ENCODE results near the gene GPR27. TPM values are rescaled to one million over a fixed set of nuclear protein-coding genes. Genes with fewer than 3 reads are reported as not detected.

Gene GPR27
- total and polyA plus RNA-seq, 10 of the 15 experiments (the other 5 are each of a cell fraction or from before 2014, with no cell fraction given): not detected

DNA sequence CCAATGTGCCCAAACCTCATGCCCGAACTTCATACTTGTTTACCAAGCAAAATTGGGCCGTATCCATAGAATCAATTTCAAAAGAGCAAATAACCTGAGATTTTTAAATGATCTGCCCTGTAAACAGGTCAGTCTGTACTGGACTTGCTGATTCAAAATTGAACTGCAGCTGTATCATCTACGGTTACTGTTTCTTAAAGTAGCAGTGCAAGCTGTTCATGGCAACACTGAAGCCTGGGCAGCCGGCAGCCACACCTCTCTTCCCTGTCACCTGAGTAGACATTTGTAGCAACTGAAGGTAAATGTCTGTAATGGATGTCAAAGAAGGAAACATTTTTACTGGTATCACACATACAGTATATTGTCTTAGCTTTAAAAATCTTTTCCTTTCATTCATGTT lies 39.1 kb upstream of the GPR27 start:
- H4K20me1 ChIP-seq (ENCODE audit: control insufficient read depth, insufficient read depth): no peaks in the 10 kb centered on the region

More for the DNA sequence above, 39.1 kb upstream of the GPR27 start:
- Histone ChIP-seq H3K9ac (ENCODE audit: control insufficient read depth, insufficient read depth, low read length) (no peak overlapping the region), H3K4me2 (ENCODE audit: control insufficient read depth, insufficient read depth) (no peak overlapping the region), H3K9me3 (replicated peaks; ENCODE audit: control insufficient read depth, insufficient read depth, low read length) (no peaks in the 10 kb centered on the region), H3K27ac (ENCODE audit: control insufficient read depth, insufficient read depth) (no peak overlapping the region), H3K27me3 (replicated peaks in 1 of 2; ENCODE audit: control insufficient read depth in 2 of 2, insufficient read depth in 2 of 2, low read length in 1 of 2) (0 out of 4 replicates have a peak, but pooled peaks cover 0 to 3% of the 10 kb centered on the region in 2 experiments), H2AFZ (ENCODE audit: control insufficient read depth, low read depth, low read length) (no peak overlapping the region), H3K4me3 (no peak overlapping the region), H3K79me2 (ENCODE audit: control insufficient read depth, insufficient read depth, low read length) (no peaks in the 10 kb centered on the region), H3K36me3 (ENCODE audit: control insufficient read depth in 2 of 2, insufficient read depth in 2 of 2, low read length in 1 of 2) (no peaks in the 10 kb centered on the region), H3K4me1 (ENCODE audit: control insufficient read depth, insufficient read depth, low read length) (no peaks in the 10 kb centered on the region)
- RAD21 ChIA-PET (ENCODE audit: unreplicated experiment): no interaction called here
- CTCF ChIA-PET: interaction anchor here (1.7 kb wide), 1 partner anchor 15 kb away, joined by 6 read pairs; no protein-coding TSS in a partner anchor
- POLR2A ChIA-PET: no interaction called here
- intact Hi-C loops (cut with micrococcal nuclease; ENCODE audit: unreplicated experiment): loop anchor here (5.0 to 10.0 kb wide), 2 partner anchors 143 to 550 kb away; no protein-coding TSS in a partner anchor
- in situ Hi-C loops (cut with MboI): no loop called here
- WGBS (ENCODE audit: insufficient coverage, insufficient replicate concordance, low lambda C conversion rate, missing lambda C conversion rate): 63% methylated on average over 4 of the region's 4 CpGs
- ATAC-seq (no peak), FAIRE-seq (no peak), DNase-seq (ENCODE audit: low read depth, low spot score) (no peak)
- SMC1A ChIA-PET (ENCODE audit: uncharacterized antibody, unreplicated experiment): no interaction called here
- BruUV-seq (replicated peaks): no TSS peak
- TF ChIP-seq KDM1A (IDR thresholded peaks at IDR 0.05; ENCODE audit: borderline replicate concordance) (no peak), NFYA (IDR thresholded peaks at IDR 0.05; ENCODE audit: borderline replicate concordance, low read depth, low read length) (no peak), YBX1 (IDR thresholded peaks at IDR 0.05) (no peak), PML (IDR thresholded peaks at IDR 0.05; ENCODE audit: low read length) (no peak)
- TF ChIP-seq, protein P1, sequence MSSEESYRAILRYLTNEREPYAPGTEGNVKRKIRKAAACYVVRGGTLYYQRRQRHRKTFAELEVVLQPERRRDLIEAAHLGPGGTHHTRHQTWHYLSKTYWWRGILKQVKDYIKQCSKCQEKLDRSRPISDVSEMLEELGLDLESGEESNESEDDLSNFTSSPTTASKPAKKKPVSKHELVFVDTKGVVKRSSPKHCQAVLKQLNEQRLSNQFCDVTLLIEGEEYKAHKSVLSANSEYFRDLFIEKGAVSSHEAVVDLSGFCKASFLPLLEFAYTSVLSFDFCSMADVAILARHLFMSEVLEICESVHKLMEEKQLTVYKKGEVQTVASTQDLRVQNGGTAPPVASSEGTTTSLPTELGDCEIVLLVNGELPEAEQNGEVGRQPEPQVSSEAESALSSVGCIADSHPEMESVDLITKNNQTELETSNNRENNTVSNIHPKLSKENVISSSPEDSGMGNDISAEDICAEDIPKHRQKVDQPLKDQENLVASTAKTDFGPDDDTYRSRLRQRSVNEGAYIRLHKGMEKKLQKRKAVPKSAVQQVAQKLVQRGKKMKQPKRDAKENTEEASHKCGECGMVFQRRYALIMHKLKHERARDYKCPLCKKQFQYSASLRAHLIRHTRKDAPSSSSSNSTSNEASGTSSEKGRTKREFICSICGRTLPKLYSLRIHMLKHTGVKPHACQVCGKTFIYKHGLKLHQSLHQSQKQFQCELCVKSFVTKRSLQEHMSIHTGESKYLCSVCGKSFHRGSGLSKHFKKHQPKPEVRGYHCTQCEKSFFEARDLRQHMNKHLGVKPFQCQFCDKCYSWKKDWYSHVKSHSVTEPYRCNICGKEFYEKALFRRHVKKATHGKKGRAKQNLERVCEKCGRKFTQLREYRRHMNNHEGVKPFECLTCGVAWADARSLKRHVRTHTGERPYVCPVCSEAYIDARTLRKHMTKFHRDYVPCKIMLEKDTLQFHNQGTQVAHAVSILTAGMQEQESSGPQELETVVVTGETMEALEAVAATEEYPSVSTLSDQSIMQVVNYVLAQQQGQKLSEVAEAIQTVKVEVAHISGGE (CRISPR knock-in tag; IDR thresholded peaks at IDR 0.05): no peak
